GM12801 (cell line): Measurements from ENCODE around the gene EXOC5.

Experiments
- CTCF ChIP-seq: IDR thresholded peaks from one replicate; pipeline ENCODE4 v1.5.1; 2011; ENCODE audit warnings: control low read depth; ENCODE audit not compliant: insufficient read length; ENCODE audit errors: extremely low read depth

The EXOC5 gene

GRCh38 chr14:57153286-57153685 is 115.4 kb downstream of the EXOC5 start:
- no peak for TF ChIP-seq CTCF
